BE2C (cell line): Measurements from ENCODE around the gene HS3ST3B1. TPM values are rescaled to one million over a fixed set of nuclear protein-coding genes. Genes with fewer than 3 reads are reported as not detected.

Experiments
- DNase-seq: peaks from one replicate; pipeline ENCODE4 v3.0.0-alpha.2; 2020
- H3K27me3 ChIP-seq: fragments of 250-450 bp; sonication (Bioruptor Pico); 2 replicates; pipeline ENCODE4 v1.5.1; 2020; ENCODE audit warnings: mild to moderate bottlenecking
- H3K36me3 ChIP-seq: fragments of 250-450 bp; sonication (Bioruptor Pico); 2 replicates; pipeline ENCODE4 v1.5.1; 2020; ENCODE audit warnings: mild to moderate bottlenecking
- H3K4me1 ChIP-seq: fragments of 250-450 bp; sonication (Bioruptor Pico); 2 replicates; pipeline ENCODE4 v1.5.1; 2020
- H3K4me3 ChIP-seq: 2 replicates; pipeline ENCODE4 v1.5.1; 2011; ENCODE audit warnings: low read depth, low read length
- H3K9me3 ChIP-seq: fragments of 250-450 bp; sonication (Bioruptor Pico); 2 replicates; pipeline ENCODE4 v1.5.1; 2020
- polyA plus RNA-seq: library from polyadenylated mRNA; unstranded; fragments of >200 nt; gene quantifications from one replicate; pipeline ENCODE4 v1.2.1, GENCODE V29; 2012; ENCODE audit warnings: low read depth, missing spikeins; ENCODE audit not compliant: insufficient read length, insufficient read depth
- TF ChIP-seq, protein P1 (sequence below): IDR thresholded peaks from 2 replicates; pipeline ENCODE4 v1.5.1; 2012; ENCODE audit warnings: mild to moderate bottlenecking, low read depth, low read length

Gene HS3ST3B1
- polyA plus RNA-seq: 0.22 TPM

DNA sequence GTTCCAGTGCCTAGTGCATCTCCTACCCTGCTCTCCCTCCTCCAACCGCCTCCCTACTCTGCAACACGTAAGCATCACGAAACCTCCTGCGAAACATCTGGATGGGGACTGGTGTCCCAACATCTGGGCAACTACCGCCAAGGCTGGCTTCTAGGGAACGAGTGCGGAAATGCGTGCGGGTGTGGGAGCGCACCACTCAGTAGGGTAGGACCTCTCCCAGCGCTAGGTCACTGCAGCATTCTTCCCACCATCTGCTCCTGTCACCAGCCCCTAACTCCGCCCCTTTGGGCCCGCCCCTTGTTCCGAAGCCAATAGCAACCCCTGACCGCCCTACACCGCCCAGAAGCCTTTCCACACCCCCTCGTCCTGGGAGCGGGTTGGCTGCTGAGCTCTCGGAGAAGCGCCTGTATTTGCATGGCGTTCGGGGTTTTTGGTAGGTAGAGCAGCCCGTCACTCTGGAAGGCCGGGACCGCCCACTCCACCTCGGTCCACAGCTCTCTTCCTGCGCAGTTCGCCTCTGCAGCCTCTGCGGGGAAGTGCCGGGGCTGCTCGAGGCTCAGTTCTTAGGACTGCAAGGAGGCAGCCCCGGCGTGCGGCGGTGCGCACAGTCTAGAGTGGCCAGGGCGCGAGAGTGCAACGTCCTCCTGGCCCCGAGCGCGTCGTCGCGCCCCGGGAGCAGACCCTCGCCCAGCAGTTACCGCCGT is at the start of gene HS3ST3B1:
Gene HS3ST3B1, plus strand, starts transcription at position 507 of the 704 bp plus-strand sequence. CDS start 438 bp downstream, outside the sequence.
- H3K36me3 ChIP-seq: no peaks in the 10 kb centered on the region
- H3K27me3 ChIP-seq: peaks cover 90% of the 10 kb centered on the region
- TF ChIP-seq, protein P1, sequence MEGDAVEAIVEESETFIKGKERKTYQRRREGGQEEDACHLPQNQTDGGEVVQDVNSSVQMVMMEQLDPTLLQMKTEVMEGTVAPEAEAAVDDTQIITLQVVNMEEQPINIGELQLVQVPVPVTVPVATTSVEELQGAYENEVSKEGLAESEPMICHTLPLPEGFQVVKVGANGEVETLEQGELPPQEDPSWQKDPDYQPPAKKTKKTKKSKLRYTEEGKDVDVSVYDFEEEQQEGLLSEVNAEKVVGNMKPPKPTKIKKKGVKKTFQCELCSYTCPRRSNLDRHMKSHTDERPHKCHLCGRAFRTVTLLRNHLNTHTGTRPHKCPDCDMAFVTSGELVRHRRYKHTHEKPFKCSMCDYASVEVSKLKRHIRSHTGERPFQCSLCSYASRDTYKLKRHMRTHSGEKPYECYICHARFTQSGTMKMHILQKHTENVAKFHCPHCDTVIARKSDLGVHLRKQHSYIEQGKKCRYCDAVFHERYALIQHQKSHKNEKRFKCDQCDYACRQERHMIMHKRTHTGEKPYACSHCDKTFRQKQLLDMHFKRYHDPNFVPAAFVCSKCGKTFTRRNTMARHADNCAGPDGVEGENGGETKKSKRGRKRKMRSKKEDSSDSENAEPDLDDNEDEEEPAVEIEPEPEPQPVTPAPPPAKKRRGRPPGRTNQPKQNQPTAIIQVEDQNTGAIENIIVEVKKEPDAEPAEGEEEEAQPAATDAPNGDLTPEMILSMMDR: no peak
- no peaks in the 10 kb centered on the region for H3K4me1 ChIP-seq
- peak within 1 kb of the TSS; percentile 40 for H3K4me3 ChIP-seq
- peak; percentile 95 for DNase-seq
- no peaks in the 10 kb centered on the region for H3K9me3 ChIP-seq

DNA sequence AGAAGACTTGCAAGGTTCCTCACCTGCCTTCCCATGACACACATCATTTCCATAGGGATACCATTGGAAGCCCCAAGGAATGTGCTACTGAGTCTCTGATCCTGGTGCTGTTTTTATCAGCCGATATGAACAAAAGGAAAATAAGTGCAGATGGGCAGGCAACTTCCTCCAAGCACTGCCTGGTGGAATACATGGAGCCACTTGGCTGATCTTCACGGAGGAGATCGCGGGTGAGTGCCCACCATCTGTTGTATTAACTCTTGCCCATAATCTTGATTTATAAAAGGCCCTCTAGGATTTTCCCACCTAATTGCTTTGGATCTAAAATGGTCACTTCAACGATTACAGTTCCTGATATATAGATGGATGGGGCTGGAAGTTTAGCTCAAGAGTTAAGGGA is 39.5 kb upstream of the HS3ST3B1 start:
- Histone ChIP-seq H3K4me3 (no peak overlapping the region), H3K36me3 (no peaks in the 10 kb centered on the region), H3K4me1 (no peaks in the 10 kb centered on the region), H3K27me3 (no peaks in the 10 kb centered on the region), H3K9me3 (no peaks in the 10 kb centered on the region)
- DNase-seq: no peak
- TF ChIP-seq, protein P1: no peak

DNA sequence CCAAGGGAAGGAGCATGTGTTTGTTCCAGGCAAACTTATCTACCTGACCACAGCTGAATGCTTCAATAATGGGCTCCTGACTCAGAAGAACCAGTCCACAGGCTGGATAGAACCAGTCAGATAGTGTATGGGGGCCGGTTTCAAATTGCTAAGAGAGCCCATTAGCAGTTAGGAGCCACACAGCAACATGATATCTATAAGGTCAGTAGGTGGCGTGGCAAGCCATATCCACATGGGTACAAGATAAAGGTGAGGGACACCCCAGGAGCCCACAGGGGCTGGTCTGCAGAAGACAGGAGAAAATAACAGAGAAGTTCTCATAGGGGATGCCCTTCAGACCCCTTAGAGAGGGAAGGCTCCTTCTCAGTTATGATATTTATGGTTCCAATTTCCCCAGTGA is 32.6 kb upstream of the HS3ST3B1 start:
- Histone ChIP-seq H3K4me1 (no peaks in the 10 kb centered on the region), H3K27me3 (no peaks in the 10 kb centered on the region), H3K36me3 (no peaks in the 10 kb centered on the region), H3K9me3 (no peaks in the 10 kb centered on the region), H3K4me3 (no peak overlapping the region)
- no peak for DNase-seq
- TF ChIP-seq, protein P1: no peak

DNA sequence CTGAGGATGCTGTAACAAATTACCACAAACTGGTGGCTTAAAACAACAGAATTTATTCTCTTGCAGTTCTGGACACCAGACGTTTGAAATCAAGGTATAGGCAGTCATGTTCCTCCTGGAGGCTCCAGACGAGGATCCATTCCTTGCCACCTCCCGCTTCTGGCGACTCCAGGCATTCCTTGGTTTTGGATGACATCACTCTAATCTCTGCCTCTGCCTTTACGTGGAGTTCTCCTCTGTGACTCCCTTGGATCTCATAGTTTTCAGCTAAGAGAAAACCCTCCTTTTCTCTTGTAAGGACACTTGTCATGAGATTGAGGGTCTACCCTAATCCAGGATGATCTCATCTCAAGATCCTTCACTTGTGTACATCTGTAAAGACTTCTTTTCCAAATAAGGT is 31.4 kb upstream of the HS3ST3B1 start:
- no peak overlapping the region for H3K4me3 ChIP-seq
- no peak for DNase-seq
- no peaks in the 10 kb centered on the region for H3K27me3 ChIP-seq
- TF ChIP-seq, protein P1: no peak
- H3K9me3 ChIP-seq: no peaks in the 10 kb centered on the region
- no peaks in the 10 kb centered on the region for H3K36me3 ChIP-seq
- H3K4me1 ChIP-seq: no peaks in the 10 kb centered on the region

DNA sequence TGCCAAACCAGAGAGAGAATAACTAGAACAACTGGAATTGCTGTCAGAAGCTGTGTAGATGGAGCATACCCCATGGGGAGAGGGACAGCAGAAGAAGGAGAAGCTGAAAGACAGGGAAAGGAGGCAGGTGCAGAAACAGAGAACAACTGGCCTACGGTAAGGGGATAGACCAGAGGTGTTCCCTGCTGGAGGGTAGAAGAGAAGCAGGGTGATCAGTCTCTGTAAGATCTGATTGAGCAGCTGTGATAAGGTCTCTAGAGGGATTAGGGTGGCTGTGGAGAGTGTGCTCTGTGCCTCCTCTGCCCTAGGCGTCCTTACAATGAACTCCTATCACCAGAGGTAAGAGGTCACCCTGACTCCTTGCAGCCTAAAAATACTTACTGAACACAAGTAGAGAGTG is 30.4 kb upstream of the HS3ST3B1 start:
- TF ChIP-seq, protein P1: no peak
- no peak for DNase-seq
- H3K9me3 ChIP-seq: no peaks in the 10 kb centered on the region
- no peaks in the 10 kb centered on the region for H3K27me3 ChIP-seq
- no peaks in the 10 kb centered on the region for H3K36me3 ChIP-seq
- no peak overlapping the region for H3K4me3 ChIP-seq
- no peaks in the 10 kb centered on the region for H3K4me1 ChIP-seq

DNA sequence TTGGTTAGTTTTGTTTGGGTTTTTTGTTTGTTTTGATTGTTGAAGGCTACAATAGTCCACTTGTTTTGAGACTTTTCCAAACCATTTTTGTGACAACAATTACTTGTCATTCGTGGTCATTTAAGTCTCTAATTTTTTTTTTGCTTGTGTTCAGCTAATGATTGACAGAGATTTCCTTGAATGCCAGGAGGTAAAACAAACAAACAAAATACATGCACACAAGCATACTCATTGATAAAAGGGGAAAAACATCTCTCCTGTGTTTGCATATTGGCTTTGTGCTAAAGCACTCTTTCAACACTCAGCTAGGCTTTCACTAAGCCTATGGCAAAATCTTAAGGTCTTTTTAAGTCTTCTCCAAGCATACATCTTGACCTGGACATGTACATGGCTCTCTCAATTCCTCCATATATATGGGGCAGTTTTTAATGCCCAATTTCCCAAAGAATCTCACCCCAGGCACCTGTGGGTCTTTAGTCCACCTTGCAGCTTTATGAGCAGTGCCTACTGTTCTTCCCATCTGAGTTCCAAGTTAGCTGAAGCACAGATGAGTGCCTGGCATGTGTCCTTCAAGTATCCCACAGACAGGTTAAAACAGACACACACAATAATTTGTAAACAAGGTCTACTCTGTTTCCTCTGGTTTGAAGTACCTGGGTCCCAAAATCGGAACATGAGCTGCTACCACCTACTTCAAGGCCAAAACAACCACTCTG is 24.2 kb upstream of the HS3ST3B1 start:
- H3K4me1 ChIP-seq: no peaks in the 10 kb centered on the region
- DNase-seq: no peak
- TF ChIP-seq, protein P1: no peak
- no peak overlapping the region for H3K4me3 ChIP-seq
- H3K9me3 ChIP-seq: no peaks in the 10 kb centered on the region
- no peaks in the 10 kb centered on the region for H3K36me3 ChIP-seq
- H3K27me3 ChIP-seq: no peaks in the 10 kb centered on the region
